AG09309 (cell line): ENCODE data around the gene GTF2IRD1.

ENCODE experiments used
- DNase-seq: peaks from one replicate; pipeline ENCODE4 v3.0.0-alpha.2; 2010; ENCODE audit warnings: low read depth
- H3K4me3 ChIP-seq: 2 replicates; pipeline ENCODE4 v1.5.1; 2011; ENCODE audit warnings: mild to moderate bottlenecking, low read depth, low read length, moderate library complexity; ENCODE audit not compliant: control insufficient read depth
- CTCF ChIP-seq: IDR thresholded peaks from 2 replicates; pipeline ENCODE4 v1.5.1; 2011; ENCODE audit warnings: mild to moderate bottlenecking, low read depth, low read length, inconsistent platforms; ENCODE audit not compliant: insufficient read depth, control insufficient read depth; ENCODE audit errors: missing control alignments

GTF2IRD1 gene

DNA sequence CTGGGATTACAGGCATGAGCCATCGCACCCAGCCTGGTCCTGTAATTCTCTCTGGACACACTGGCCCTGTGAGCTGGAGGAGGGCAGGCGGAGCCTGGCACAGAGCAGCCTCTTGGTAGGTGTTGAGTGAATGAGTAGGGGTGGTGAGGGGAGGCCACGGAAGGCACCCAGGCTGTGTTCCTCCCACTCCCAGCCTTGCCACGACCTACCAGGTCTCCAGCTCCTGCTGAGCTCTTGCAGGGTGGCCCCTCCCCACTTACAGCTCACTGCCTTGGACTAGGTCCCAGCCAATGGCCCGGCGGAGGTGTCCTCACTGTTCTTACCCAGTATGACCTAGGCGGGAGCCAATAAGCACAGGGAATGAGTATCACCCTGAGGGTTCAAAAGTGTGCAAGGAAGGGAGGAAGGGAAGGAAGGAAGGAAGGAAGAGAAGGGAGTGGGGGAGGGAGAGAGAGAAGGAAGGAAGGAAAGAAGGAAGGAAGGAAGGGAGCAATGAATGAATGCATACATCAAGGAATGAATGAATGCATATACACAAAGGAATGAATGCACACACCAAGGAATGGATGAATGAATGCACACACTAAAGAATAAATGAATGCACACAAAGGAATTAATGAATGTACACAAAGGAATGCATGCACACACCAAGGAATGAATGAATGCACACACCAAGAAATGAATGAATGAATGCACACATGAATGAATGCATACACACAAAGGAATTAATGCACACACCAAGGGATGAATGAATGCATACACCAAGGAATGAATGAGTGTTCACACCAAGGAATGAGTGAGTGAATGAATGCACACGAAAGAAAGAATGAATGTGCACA is 45.5 kb downstream of the GTF2IRD1 start:
- no peak for DNase-seq
- TF ChIP-seq CTCF = no peak
- no peak overlapping the region for H3K4me3 ChIP-seq

DNA sequence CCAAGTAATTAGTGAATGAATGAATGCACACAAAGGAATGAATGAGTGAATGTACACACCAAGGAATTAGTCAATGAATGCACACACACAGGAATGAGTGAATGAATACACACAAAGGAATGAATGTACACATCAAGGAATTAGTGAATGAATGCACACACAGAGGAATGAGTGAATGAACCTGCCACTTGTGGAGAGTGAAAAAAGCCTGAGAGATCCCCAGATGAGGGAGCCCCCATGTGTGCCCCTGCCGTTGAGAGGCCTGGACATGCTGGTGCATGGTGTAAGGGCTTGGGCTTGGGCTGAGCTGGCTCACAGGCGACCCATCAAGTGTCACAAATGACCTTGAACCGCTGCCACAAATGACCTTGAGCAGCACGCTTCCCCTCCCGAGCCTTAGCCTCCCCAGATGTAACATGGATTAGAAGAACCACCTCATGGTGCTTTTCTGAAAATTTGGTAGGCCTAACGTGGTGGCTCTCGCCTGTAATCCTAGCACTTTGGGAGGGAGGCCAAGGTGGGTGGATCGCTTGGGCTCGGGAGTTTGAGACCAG is 46.2 kb downstream of the GTF2IRD1 start:
- no peak overlapping the region for H3K4me3 ChIP-seq
- TF ChIP-seq CTCF = no peak
- DNase-seq = no peak

DNA sequence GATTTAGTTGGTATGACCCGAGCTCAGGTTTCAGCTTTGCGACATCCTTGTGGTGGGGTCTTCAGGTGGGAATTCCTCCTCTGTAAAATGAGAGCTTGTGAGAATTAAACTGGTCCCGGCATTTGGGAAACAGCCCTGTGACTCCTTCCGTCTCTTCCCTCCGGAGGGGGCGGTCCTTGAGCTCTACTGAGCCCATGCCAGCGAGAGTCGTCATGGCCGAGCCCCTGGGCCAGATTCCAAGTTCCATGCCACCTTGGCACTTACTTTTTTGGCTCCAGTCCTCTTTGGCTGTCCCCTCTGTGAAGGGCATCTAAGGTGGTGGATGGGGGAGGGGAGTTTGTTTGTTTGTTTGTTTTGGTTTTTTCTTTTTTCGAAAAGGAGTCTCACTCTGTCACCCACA is 47.6 kb downstream of the GTF2IRD1 start:
- TF ChIP-seq CTCF = no peak
- H3K4me3 ChIP-seq = no peak overlapping the region
- no peak for DNase-seq

DNA sequence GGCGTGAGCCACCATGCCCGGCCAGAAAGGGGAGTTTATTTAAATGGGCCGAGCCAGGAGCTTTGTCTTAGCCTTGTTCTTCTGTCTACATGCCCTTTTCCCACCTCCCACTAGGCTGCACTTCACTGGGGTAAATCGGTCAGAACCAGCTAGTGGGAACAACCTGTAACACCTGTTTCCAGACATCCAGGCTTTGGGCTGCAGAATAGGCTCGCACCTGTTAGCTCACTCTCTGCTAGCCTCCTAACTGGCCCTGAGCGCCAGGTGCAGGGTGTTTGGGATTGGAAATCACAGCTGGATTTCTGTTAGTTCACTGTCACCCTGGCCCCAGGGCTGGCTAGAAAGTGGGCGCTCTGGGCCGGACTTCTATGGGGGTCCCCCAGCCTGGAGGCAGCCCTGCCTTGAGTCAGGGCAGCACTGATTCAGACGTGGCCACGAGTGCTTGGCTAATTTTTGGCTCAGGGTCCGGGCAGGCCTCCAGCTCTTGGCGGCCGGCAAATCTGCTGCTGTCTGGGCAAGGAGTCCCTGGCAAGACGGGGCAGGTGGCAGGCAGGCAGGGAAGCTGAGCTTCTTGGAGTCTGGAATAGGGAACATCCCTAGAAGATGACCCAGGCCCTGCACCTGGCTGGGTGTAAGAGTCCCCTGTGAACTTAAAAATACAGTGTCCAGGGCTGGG is 48.6 kb downstream of the GTF2IRD1 start:
- no peak for TF ChIP-seq CTCF

GRCh38 chr7:74503061-74503460 is 49.4 kb downstream of the GTF2IRD1 start:
- TF ChIP-seq CTCF = no peak
- no peak for DNase-seq
- H3K4me3 ChIP-seq = no peak overlapping the region

More for the DNA sequence above, 48.6 kb downstream of the GTF2IRD1 start:
- H3K4me3 ChIP-seq = no peak overlapping the region
- no peak for DNase-seq

GRCh38 chr7:74503943-74504342 is 50.2 kb downstream of the GTF2IRD1 start:
- DNase-seq = no peak
- no peak for TF ChIP-seq CTCF
- no peak overlapping the region for H3K4me3 ChIP-seq
